CD1c-positive myeloid dendritic cell (primary cell): ENCODE data around the gene NAPSA.
"Not testable (repeated sequence)": the region's sequence is repeated elsewhere in the genome, so short reads cannot be mapped to it uniquely, and the experiment has no call there.

Source experiments
- DNase-seq: peaks from one replicate; pipeline ENCODE4 v3.0.0-alpha.2; 2016; ENCODE audit errors: extremely low spot score

Gene NAPSA

GRCh38 chr19:50361290-50362029 lies 4.0 kb downstream of the NAPSA start:
- DNase-seq, result peak; percentile 42

- DNase-seq, result no peak
These were observed 6.1 kb downstream of the NAPSA start for GRCh38 chr19:50359328-50359818.

- peak; percentile 70 for DNase-seq
These were observed 6.7 kb downstream of the NAPSA start for GRCh38 chr19:50358483-50359327.

- DNase-seq, result peak; percentile 89
These were observed 8.0 kb downstream of the NAPSA start for GRCh38 chr19:50357178-50358100.

- no peak for DNase-seq
These were observed 8.7 kb downstream of the NAPSA start for GRCh38 chr19:50356691-50357177.

GRCh38 chr19:50353487-50353880 lies 12.0 kb downstream of the NAPSA start:
- not testable (repeated sequence) for DNase-seq

- no peak for DNase-seq
These were observed 13.2 kb downstream of the NAPSA start for GRCh38 chr19:50352242-50352641.

- DNase-seq, result no peak
These were observed 16.0 kb downstream of the NAPSA start for GRCh38 chr19:50349277-50350057.

GRCh38 chr19:50347089-50347581 lies 18.3 kb downstream of the NAPSA start:
- peak; percentile 69 for DNase-seq

- DNase-seq, result peak; percentile 68
These were observed 20.6 kb downstream of the NAPSA start for GRCh38 chr19:50344661-50345318.

- peak; percentile 89 for DNase-seq
These were observed 24.3 kb downstream of the NAPSA start for GRCh38 chr19:50341091-50341564.

GRCh38 chr19:50340331-50340730 lies 25.1 kb downstream of the NAPSA start:
- peak; percentile 49 for DNase-seq

GRCh38 chr19:50337031-50337430 lies 28.4 kb downstream of the NAPSA start:
- peak; percentile 68 for DNase-seq

- DNase-seq, result no peak
These were observed 30.6 kb downstream of the NAPSA start for GRCh38 chr19:50334741-50335421.

GRCh38 chr19:50333737-50334617 lies 31.5 kb downstream of the NAPSA start:
- DNase-seq, result peak; percentile 91

GRCh38 chr19:50333235-50333736 lies 32.2 kb downstream of the NAPSA start:
- DNase-seq, result peak; percentile 94

GRCh38 chr19:50332244-50333038 lies 33.0 kb downstream of the NAPSA start:
- DNase-seq, result peak; percentile 67
